Pericardium fibroblast (primary cell): Measurements from ENCODE around the gene MYLK4. TPM values are rescaled to one million over a fixed set of nuclear protein-coding genes. Genes with fewer than 3 reads are reported as not detected.

Experiments used
- total RNA-seq: library from RNA; depleted of rRNA; stranded (reverse); fragments of >200 nt; gene quantifications from 2 replicates; pipeline ENCODE4 v1.2.3, GENCODE V29; 2015

Gene MYLK4
- total RNA-seq: 0.47 and 3.2 TPM in 2 replicates

DNA sequence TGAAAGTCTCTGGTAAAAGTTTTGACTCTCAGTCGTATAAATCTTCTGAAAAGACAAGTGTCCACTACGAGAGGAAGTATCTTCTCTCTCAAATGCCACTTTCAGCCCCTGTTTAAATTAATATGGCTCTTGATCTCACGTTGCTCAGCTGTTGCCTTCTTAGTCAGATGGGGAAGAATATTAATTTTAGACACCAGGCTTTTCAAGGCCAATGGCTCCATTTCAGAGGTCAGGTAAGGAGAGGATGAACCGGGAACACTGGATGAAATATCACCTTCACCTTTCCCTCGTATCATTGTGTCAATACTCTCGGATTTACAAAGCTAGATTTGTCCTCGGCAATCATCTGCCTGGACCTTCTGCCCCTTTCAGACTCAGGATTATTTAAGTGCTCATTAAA is at the start of gene MYLK4:
MYLK4 (minus strand) TSS at position 91 of the 400 bp plus-strand sequence. CDS start 1,628 bp downstream, outside the sequence.

GRCh38 chr6:2765166-2765895 is 14.6 kb upstream of the MYLK4 start, which contains the start of gene WRNIP1:
Gene WRNIP1 (plus strand): TSS chr6:2765393. CDS start chr6:2765623, 230 bp downstream.

Other genes with a start within 250 kb of the MYLK4 start
- gene WRNIP1, start 14.5 kb upstream of the MYLK4 start, total RNA-seq: 35.0 and 44.5 TPM in 2 replicates
- 11.4 and 17.3 TPM in 2 replicates for gene SERPINB1, start 90.9 kb upstream of the MYLK4 start, total RNA-seq
- gene SERPINB9, start 152.4 kb upstream of the MYLK4 start, total RNA-seq: 3.8 and 21.1 TPM in 2 replicates
- 97.1 and 107 TPM in 2 replicates for gene SERPINB6, start 220.6 kb upstream of the MYLK4 start, total RNA-seq
- gene NQO2, start 249.0 kb upstream of the MYLK4 start, total RNA-seq: 28.8 and 37.3 TPM in 2 replicates